ENCODE measurements around the gene CELSR1. TPM values are rescaled to one million over a fixed set of nuclear protein-coding genes. Genes with fewer than 3 reads are reported as not detected.

CELSR1 gene
- total RNA-seq, 1 donor from 2014 or later, result 5.1 TPM

- Mint-ChIP-seq H3K36me3 (ENCODE audit: low read depth) (no peaks in the 10 kb centered on the region), H3K4me1 (peaks cover 35% of the 10 kb centered on the region), H3K4me3 (no peak overlapping the region), H3K27ac (ENCODE audit: unreplicated experiment) (no peak overlapping the region), H3K9me3 (peaks cover 2% of the 10 kb centered on the region), H3K27me3 (ENCODE audit: low read depth) (peaks cover 5% of the 10 kb centered on the region)
- no peak for DNase-seq (ENCODE audit: low read depth, low spot score)
- TF ChIP-seq CTCF (conservative IDR thresholded peaks at IDR 0.05), result no peak
Observed at GRCh38 chr22:46449974-46450745, 87.3 kb downstream of the CELSR1 start.

GRCh38 chr22:46449116-46449691 is 88.2 kb downstream of the CELSR1 start:
- no peaks in the 10 kb centered on the region for H3K36me3 Mint-ChIP-seq (ENCODE audit: low read depth)
- no peak for DNase-seq (ENCODE audit: low read depth, low spot score)
- peaks cover 27% of the 10 kb centered on the region for H3K4me1 Mint-ChIP-seq
- H3K9me3 Mint-ChIP-seq, result peaks cover 2% of the 10 kb centered on the region
- no peak for TF ChIP-seq CTCF (conservative IDR thresholded peaks at IDR 0.05)
- no peak overlapping the region for H3K4me3 Mint-ChIP-seq
- no peak overlapping the region for H3K27ac Mint-ChIP-seq (ENCODE audit: unreplicated experiment)
- H3K27me3 Mint-ChIP-seq (ENCODE audit: low read depth), result no peaks in the 10 kb centered on the region

- DNase-seq (ENCODE audit: low read depth, low spot score), result no peak
- no peak overlapping the region for H3K27ac Mint-ChIP-seq (ENCODE audit: unreplicated experiment)
- H3K27me3 Mint-ChIP-seq (ENCODE audit: low read depth), result no peaks in the 10 kb centered on the region
- TF ChIP-seq CTCF (conservative IDR thresholded peaks at IDR 0.05), result no peak
- peaks cover 25% of the 10 kb centered on the region for H3K4me1 Mint-ChIP-seq
- H3K4me3 Mint-ChIP-seq, result no peak overlapping the region
- no peaks in the 10 kb centered on the region for H3K36me3 Mint-ChIP-seq (ENCODE audit: low read depth)
- peaks cover 2% of the 10 kb centered on the region for H3K9me3 Mint-ChIP-seq
Observed at GRCh38 chr22:46448333-46448732, 89.1 kb downstream of the CELSR1 start.

- peaks cover 22% of the 10 kb centered on the region for H3K4me1 Mint-ChIP-seq
- no peaks in the 10 kb centered on the region for H3K27me3 Mint-ChIP-seq (ENCODE audit: low read depth)
- DNase-seq (ENCODE audit: low read depth, low spot score), result no peak
- no peak overlapping the region for H3K4me3 Mint-ChIP-seq
- no peak overlapping the region for H3K27ac Mint-ChIP-seq (ENCODE audit: unreplicated experiment)
- H3K36me3 Mint-ChIP-seq (ENCODE audit: low read depth), result no peaks in the 10 kb centered on the region
- H3K9me3 Mint-ChIP-seq, result peaks cover 2% of the 10 kb centered on the region
- TF ChIP-seq CTCF (conservative IDR thresholded peaks at IDR 0.05), result no peak
Observed at GRCh38 chr22:46447906-46448305, 89.5 kb downstream of the CELSR1 start.

- Mint-ChIP-seq H3K27ac (ENCODE audit: unreplicated experiment) (no peak overlapping the region), H3K36me3 (ENCODE audit: low read depth) (no peaks in the 10 kb centered on the region), H3K4me3 (no peak overlapping the region), H3K4me1 (peaks cover 19% of the 10 kb centered on the region), H3K27me3 (ENCODE audit: low read depth) (no peaks in the 10 kb centered on the region), H3K9me3 (peaks cover 2% of the 10 kb centered on the region)
- TF ChIP-seq CTCF (conservative IDR thresholded peaks at IDR 0.05), result no peak
- no peak for DNase-seq (ENCODE audit: low read depth, low spot score)
Observed at GRCh38 chr22:46446799-46447198, 90.6 kb downstream of the CELSR1 start.

All from neural crest cell (in vitro differentiated cells).